Ovary (tissue), 3 donors: ENCODE results near the gene NWD2.

ENCODE experiments used
- CTCF ChIP-seq, 3 donors: fragments of 450-650 bp in 2 of 3; fragments of 200-600 bp in 1 of 3; IDR thresholded peaks; one replicate each; pipeline versions ENCODE4 v1.5.1 to v1.8.0; 2016 to 2022; ENCODE audit warnings: antibody characterized with exemption in 3 of 3, mild to moderate bottlenecking in 1 of 3
- EP300 ChIP-seq: sonication (generic); formaldehyde crosslinking; IDR thresholded peaks from one replicate; pipeline ENCODE4 v1.6.1; 2017; ENCODE audit warnings: antibody characterized with exemption
- POLR2A ChIP-seq: fragments of 450-650 bp; IDR thresholded peaks from one replicate; pipeline ENCODE4 v1.6.1; 2017; ENCODE audit warnings: antibody characterized with exemption, mild to moderate bottlenecking, moderate library complexity
- donor health status: DM: no; HTN: no; CAD: no.

- no peak for TF ChIP-seq POLR2A
- TF ChIP-seq CTCF (IDR thresholded peaks at IDR 0.05): no peak
- TF ChIP-seq EP300: no peak
Observed at GRCh38 chr4:37447886-37448285, 203.3 kb downstream of the NWD2 start.
